HG03064 (cell line): ENCODE measurements around the gene DOC2A.
"Not testable (repeated sequence)": the region's sequence is repeated elsewhere in the genome, so short reads cannot be mapped to it uniquely, and the experiment has no call there.

Experiments
- ATAC-seq: cut with Tn5 transposase; IDR thresholded peaks from one replicate; pipeline ENCODE4 v1.9.1; 2021; ENCODE audit warnings: low read depth; ENCODE audit not compliant: unreplicated experiment

The DOC2A gene

DNA sequence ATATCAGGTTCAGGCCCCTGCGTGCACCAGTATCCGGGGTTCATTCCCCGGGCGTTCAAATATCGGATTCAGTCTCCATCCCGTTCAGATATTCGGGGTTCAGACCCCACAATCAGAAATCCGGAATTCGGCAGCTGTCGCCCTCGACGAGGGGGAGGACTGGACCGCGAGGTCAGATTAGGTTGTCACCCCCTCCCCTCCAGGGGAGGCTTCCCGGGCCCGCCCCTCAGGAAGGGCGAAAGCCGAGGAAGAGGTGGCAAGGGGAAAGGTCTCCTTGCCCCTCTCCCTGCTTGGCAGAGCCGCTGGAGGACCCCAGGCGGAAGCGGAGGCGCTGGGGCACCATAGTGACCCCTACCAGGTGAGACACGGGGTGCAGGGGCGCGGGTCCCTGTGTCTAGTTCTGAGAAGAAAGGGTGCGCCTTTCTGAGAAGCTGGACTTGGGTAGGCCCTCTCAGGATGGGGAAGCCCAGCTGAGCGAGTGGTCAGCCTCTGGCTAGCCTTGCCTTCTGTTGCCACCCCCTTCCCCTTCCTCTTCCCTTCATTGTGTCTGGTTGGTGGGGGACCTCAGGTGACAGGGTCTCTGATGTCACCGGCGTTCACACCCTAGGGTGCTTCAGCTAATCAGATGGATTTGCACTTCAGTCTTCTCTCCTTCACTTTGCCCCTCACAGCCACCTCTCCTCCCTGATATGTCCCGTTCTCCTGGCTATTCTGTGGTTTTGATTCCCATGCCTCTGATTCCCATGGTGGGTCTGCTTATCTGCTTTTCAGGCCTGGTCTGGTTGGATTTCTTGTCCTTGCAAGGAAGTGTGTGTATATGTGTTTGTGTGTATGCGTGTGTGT, 36.3 kb downstream of the DOC2A start:
- no peak for ATAC-seq

- ATAC-seq = peak; percentile 79
These were observed 37.2 kb downstream of the DOC2A start, which contains the start of gene TAOK2 for GRCh38 chr16:29973384-29974246. TSS of gene TAOK2 (plus strand) at chr16:29973868. CDS start at chr16:29977773, 3,905 bp downstream.

DNA sequence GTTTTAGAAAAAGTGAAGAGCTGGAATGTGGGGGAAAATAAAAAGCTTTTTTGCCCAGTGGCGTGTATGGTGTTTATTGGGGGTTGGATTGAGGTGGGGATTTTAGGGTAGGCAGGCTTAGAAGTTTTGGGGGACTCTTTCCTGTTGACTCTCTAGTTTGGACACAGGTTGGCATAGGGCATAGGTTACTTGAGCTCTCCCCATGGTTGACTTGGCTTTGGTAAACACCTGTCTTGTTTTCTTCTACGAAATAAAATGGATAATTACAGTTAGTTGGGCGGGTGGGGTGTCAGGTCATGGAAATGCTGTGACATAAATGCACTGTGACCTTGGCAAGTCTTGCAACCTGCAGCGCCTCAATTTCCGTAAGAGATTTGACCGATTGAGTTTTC, 37.8 kb downstream of the DOC2A start:
- ATAC-seq = no peak

DNA sequence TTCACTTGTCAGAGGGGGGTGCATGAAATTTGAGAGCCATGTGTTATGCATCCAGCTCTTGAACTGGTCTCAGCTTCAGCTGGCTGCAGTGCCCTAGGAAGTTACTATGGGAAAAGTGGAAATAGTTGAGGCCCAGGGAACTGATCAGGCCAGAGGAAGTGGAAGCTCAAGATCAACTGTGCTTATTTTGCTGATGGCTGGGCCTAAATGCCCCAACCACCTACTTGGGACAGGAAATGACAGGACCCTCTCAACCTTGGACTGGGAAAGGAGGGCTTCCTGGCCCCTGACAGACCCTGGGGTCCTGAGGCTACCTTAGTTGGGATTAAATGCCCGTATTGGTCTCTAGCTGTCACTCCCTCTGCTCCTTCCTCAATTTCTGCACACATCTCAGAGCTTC, 38.3 kb downstream of the DOC2A start:
- no peak for ATAC-seq

- ATAC-seq = no peak
These were observed 39.5 kb downstream of the DOC2A start for GRCh38 chr16:29971304-29971703.

GRCh38 chr16:29968205-29968604, 42.6 kb downstream of the DOC2A start:
- ATAC-seq = no peak

- no peak for ATAC-seq
These were observed 47.6 kb downstream of the DOC2A start for GRCh38 chr16:29963021-29963743.

DNA sequence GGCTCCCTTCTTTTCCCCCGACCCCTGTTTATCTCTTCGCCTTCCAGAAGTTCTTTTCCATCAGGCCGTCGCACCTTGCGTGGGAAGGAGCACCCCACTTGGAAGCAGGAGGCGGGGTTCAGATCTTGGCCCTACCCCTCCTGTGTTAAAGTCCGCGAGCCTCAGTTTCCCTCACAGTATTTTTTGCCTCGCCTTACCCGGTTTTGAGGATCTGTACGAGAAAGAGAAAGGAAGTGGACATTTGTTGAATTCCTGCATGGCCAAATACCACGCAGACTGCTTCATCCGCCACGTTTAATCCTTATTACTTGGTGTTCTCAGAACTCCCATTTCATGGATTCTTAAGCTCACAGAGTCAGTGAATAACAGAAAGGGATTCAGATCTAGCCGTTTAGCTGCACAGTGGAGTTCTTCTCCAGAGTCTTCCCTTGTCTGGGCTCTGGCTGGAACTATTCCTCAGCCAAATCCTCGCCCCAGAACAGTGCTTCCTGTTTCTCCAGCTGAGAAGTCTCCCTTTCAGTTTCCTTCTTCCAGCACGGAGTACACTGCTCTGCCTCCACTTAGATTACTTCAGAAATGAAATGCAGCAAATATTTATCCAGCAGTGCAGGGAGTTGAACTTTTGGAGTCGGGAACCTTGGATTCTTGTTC, 48.4 kb downstream of the DOC2A start:
- ATAC-seq = no peak

GRCh38 chr16:29961479-29962343, 49.1 kb downstream of the DOC2A start, which contains the start of gene TMEM219:
TSS of gene TMEM219 (plus strand) at chr16:29962079. CDS start at chr16:29963144, 1,065 bp downstream.
- peak; percentile 78 for ATAC-seq

DNA sequence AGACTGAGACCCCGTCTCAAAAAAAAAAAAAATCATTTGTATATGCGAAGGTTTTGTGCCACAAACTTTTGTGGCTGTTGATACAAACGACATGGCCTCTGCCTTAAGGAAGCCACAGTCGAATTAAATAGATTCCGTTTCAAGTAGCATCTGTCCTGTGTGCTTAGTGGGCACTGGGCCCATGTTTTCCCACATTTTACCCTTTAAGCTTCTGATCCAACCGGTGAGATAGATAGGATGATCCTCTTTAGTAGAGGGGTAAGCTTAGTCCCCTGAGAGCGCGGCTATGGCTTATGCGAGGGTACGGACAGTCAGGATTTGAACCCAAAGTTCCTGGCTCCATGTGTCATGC, 49.7 kb downstream of the DOC2A start:
- no peak for ATAC-seq

DNA sequence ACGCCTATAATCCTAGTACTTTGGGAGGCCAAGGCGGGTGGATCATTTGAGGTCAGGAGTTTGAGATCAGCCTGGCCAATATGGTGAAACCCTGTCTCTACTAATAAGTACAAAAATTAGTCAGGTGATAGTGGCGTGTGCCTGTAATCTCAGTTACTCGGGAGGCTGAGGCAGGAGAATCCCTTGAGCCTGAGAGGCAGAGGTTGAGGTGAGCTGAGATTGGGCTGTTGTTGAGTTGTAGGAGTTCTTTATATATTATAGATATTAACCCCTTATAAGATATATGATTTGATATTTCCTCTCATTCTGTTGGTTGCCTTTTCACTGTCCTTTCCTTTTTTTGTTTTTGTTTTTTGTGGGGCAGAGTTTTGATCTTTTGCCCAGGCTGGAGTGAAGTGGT, 51.0 kb downstream of the DOC2A start:
- ATAC-seq = not testable (repeated sequence)

- ATAC-seq = no peak
These were observed 51.5 kb downstream of the DOC2A start for GRCh38 chr16:29959293-29959692.

GRCh38 chr16:29958756-29959155, 52.1 kb downstream of the DOC2A start:
- ATAC-seq = no peak
